ENCODE data around the gene COL6A2.

COL6A2 gene

DNA sequence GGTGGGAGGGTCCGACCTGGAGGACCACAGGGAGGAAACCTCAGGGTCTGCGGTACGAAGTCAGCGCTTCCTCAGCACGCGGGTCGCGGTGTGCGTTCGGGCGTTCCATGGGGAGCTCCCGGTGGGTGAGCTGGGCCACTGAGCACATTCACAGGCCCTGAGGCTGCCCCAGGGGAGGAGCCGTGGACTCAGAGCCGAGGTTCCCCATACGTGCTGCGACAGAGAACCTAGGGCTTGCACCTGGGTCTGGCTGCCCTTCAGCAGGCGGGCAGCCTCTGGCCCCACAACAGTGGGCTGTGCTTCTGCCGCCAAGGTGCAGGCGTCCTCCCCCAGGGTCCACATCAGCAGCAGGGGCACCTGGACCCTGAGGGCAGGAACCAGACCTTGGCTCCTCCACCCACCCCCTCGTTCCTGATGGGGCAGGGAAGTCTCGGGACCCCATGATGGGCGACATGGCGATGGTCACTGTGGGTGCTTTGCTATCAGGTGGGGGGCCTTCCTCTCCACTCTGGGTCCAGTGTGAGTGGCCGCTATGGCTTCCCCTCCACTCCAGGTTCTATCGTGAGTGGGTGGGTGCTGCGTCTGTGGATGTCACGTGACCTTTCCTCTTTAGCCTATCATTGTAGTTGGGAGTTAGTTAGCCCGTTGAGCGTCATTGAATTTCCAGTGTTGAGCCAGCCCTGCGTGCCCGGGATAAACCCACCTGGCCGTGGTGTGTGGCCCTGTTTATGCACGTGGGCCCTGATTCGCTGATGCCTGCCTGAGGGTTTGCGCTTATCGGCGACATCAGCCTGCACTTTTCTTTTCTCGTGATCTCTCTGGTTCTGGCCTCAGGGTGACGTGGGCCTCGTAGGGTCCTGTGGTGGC lies 29.6 kb downstream of the COL6A2 start:
- peaks cover 3% of the 10 kb centered on the region for H3K4me1 ChIP-seq (ENCODE audit: control insufficient read depth, insufficient read depth, low read length)
- H3K4me2 ChIP-seq (ENCODE audit: low read length), result no peak overlapping the region
- no peak overlapping the region for H3K4me3 ChIP-seq (ENCODE audit: low read length)
- H3K36me3 ChIP-seq (ENCODE audit: insufficient read depth, low read length), result peaks cover 72% of the 10 kb centered on the region
- no peaks in the 10 kb centered on the region for H3K27me3 ChIP-seq (ENCODE audit: control insufficient read depth, insufficient read depth, low read length)
- H3K9me3 ChIP-seq (replicated peaks; ENCODE audit: low read length), result no peaks in the 10 kb centered on the region
- no peak overlapping the region for H3K9ac ChIP-seq (ENCODE audit: low read depth, low read length)

DNA sequence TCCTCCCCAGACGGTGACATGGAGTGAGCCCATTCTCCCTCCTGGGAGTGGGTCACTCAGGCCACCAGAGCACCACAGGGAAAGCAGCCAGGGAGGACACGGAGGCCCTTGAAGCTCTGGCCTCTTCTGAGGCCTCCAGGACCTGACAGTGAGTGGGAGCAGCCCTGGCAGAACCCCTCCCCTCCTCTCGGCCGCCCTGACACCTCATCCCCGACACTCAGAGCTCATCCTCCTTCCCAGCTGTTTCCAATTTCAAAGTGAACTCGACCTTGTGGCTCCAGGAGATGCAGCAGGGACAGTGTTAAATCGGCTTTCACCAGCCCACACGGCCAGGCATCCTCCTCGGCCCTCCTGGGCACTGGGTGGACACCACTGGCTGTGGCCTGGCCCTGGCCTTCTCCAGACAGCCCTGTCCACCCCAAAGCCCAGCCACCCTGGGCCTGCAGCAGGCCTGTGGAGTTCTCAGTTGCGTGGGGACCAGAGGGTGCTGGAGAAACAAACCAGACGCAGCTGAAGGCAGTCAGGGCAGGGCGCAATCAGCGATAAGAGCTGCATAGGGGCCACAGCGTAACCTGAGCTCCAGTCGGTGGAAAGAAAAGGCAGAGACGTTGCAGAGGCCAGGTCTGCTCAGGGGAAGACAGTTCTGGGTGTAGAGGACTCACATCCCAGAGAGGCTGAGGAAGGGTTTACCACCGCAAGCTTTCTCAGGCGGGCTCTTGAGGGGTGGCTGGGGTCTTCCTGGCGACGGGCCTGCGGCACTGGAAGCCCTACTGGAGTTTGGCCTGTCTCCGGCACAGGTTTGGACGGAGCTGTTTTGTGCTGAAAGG lies 30.4 kb downstream of the COL6A2 start:
- Histone ChIP-seq H3K27me3 (ENCODE audit: control insufficient read depth, insufficient read depth, low read length) (no peaks in the 10 kb centered on the region), H3K4me2 (ENCODE audit: low read length) (no peak overlapping the region), H3K9me3 (replicated peaks; ENCODE audit: low read length) (no peaks in the 10 kb centered on the region), H3K36me3 (ENCODE audit: insufficient read depth, low read length) (peaks cover 66% of the 10 kb centered on the region), H3K4me3 (ENCODE audit: low read length) (no peak overlapping the region), H3K4me1 (ENCODE audit: control insufficient read depth, insufficient read depth, low read length) (no peaks in the 10 kb centered on the region), H3K9ac (ENCODE audit: low read depth, low read length) (no peak overlapping the region)

DNA sequence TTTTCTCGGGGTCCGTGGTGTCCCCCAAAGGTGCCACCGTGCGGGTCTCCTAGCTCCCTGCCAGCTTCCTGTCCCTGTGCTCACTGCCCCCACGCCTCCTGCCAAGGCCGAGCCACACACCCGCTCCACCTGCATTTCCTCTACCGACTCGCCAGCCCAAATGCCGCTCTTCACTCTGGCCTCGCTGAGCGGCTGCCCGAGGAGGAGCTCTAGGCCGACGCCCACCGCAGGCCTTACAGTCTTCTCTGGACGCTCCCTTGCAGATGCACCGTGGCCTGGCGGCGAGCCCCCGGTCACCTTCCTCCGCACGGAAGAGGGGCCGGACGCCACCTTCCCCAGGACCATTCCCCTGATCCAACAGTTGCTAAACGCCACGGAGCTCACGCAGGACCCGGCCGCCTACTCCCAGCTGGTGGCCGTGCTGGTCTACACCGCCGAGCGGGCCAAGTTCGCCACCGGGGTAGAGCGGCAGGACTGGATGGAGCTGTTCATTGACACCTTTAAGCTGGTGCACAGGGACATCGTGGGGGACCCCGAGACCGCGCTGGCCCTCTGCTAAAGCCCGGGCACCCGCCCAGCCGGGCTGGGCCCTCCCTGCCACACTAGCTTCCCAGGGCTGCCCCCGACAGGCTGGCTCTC lies 31.1 kb downstream of the COL6A2 start:
- H3K27me3 ChIP-seq (ENCODE audit: control insufficient read depth, insufficient read depth, low read length), result no peaks in the 10 kb centered on the region
- H3K36me3 ChIP-seq (ENCODE audit: insufficient read depth, low read length), result peaks cover 59% of the 10 kb centered on the region
- H3K4me1 ChIP-seq (ENCODE audit: control insufficient read depth, insufficient read depth, low read length), result no peaks in the 10 kb centered on the region
- H3K9ac ChIP-seq (ENCODE audit: low read depth, low read length), result no peak overlapping the region
- no peak overlapping the region for H3K4me3 ChIP-seq (ENCODE audit: low read length)
- H3K4me2 ChIP-seq (ENCODE audit: low read length), result no peak overlapping the region
- H3K9me3 ChIP-seq (replicated peaks; ENCODE audit: low read length), result no peaks in the 10 kb centered on the region

DNA sequence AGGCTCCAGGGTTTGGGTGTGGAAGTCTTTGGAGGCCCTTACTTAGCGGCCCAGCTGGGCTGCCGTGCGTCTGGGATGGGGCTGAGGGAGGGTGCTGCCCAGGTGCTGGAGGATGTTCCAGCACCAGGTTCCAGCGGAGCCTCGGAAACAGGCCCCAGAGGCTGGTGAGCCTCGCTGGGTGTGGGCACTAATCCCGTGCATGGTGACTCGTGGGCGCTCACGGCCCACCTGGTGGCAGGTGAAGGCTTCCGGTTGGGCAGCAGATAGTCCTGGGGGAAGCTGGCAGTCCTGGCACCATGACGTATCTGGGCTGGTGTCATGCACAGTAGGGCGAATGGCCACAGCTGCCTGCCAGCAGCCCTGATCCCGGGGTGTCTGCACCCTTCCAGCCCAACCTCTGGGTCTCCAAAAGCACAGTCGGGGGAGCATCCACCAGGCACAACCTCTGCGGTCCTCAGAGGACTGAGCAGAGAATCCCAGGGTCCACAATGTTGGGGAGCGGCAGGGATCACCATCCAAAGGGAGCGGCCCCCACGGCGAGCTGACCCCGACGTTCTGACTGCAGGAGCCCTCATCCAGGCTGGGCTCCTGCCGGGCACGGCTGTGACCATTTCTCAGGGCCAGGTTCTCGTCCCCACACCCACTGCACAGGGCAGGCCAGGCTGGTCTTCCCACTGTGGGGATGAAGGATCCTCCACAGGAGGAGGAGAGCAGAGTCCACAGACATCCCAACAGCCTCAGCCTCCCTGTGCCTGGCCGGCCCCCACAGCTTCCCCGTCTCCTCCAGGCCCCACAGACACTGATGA lies 32.1 kb downstream of the COL6A2 start:
- H3K4me1 ChIP-seq (ENCODE audit: control insufficient read depth, insufficient read depth, low read length), result no peaks in the 10 kb centered on the region
- peaks cover 49% of the 10 kb centered on the region for H3K36me3 ChIP-seq (ENCODE audit: insufficient read depth, low read length)
- H3K4me2 ChIP-seq (ENCODE audit: low read length), result no peak overlapping the region

GRCh38 chr21:46130831-46131587 lies 33.1 kb downstream of the COL6A2 start:
- Histone ChIP-seq H3K4me3 (ENCODE audit: low read length) (no peak overlapping the region), H3K9ac (ENCODE audit: low read depth, low read length) (no peak overlapping the region), H3K4me1 (ENCODE audit: control insufficient read depth, insufficient read depth, low read length) (no peaks in the 10 kb centered on the region), H3K4me2 (ENCODE audit: low read length) (no peak overlapping the region), H3K36me3 (ENCODE audit: insufficient read depth, low read length) (peaks cover 44% of the 10 kb centered on the region), H3K27me3 (ENCODE audit: control insufficient read depth, insufficient read depth, low read length) (no peaks in the 10 kb centered on the region), H3K9me3 (replicated peaks; ENCODE audit: low read length) (no peaks in the 10 kb centered on the region)

More for the DNA sequence above, 32.1 kb downstream of the COL6A2 start:
- Histone ChIP-seq H3K9me3 (replicated peaks; ENCODE audit: low read length) (no peaks in the 10 kb centered on the region), H3K27me3 (ENCODE audit: control insufficient read depth, insufficient read depth, low read length) (no peaks in the 10 kb centered on the region), H3K9ac (ENCODE audit: low read depth, low read length) (no peak overlapping the region), H3K4me3 (ENCODE audit: low read length) (no peak overlapping the region)

DNA sequence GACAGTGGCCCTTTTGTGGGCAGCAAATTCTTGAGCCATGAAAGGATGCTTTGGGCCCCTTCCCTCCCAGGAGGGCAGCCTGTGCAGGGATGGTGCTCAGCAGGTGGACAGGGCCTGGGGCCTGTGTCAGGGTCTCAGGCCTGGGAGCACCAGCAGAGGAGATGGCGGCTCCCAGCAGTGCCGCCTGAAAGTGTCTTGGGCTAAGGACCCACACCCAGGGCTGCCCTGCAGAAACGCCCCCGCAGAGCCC lies 33.6 kb downstream of the COL6A2 start:
- no peaks in the 10 kb centered on the region for H3K4me1 ChIP-seq (ENCODE audit: control insufficient read depth, insufficient read depth, low read length)
- no peaks in the 10 kb centered on the region for H3K9me3 ChIP-seq (replicated peaks; ENCODE audit: low read length)
- peaks cover 40% of the 10 kb centered on the region for H3K36me3 ChIP-seq (ENCODE audit: insufficient read depth, low read length)
- no peak overlapping the region for H3K4me2 ChIP-seq (ENCODE audit: low read length)
- no peak overlapping the region for H3K4me3 ChIP-seq (ENCODE audit: low read length)
- no peak overlapping the region for H3K9ac ChIP-seq (ENCODE audit: low read depth, low read length)
- no peaks in the 10 kb centered on the region for H3K27me3 ChIP-seq (ENCODE audit: control insufficient read depth, insufficient read depth, low read length)

DNA sequence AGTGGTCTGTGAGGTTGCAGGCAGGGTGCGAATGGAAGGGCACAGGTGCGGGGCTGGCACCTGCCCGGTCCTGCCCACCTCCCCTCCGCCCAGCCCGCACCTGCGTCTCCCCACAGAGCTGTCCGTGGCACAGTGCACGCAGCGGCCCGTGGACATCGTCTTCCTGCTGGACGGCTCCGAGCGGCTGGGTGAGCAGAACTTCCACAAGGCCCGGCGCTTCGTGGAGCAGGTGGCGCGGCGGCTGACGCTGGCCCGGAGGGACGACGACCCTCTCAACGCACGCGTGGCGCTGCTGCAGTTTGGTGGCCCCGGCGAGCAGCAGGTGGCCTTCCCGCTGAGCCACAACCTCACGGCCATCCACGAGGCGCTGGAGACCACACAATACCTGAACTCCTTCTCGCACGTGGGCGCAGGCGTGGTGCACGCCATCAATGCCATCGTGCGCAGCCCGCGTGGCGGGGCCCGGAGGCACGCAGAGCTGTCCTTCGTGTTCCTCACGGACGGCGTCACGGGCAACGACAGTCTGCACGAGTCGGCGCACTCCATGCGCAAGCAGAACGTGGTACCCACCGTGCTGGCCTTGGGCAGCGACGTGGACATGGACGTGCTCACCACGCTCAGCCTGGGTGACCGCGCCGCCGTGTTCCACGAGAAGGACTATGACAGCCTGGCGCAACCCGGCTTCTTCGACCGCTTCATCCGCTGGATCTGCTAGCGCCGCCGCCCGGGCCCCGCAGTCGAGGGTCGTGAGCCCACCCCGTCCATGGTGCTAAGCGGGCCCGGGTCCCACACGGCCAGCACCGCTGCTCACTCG lies 34.1 kb downstream of the COL6A2 start:
- peaks cover 35% of the 10 kb centered on the region for H3K36me3 ChIP-seq (ENCODE audit: insufficient read depth, low read length)
- no peak overlapping the region for H3K4me3 ChIP-seq (ENCODE audit: low read length)
- H3K9me3 ChIP-seq (replicated peaks; ENCODE audit: low read length), result no peaks in the 10 kb centered on the region
- H3K4me1 ChIP-seq (ENCODE audit: control insufficient read depth, insufficient read depth, low read length), result no peaks in the 10 kb centered on the region
- H3K4me2 ChIP-seq (ENCODE audit: low read length), result no peak overlapping the region
- H3K9ac ChIP-seq (ENCODE audit: low read depth, low read length), result no peak overlapping the region
- no peaks in the 10 kb centered on the region for H3K27me3 ChIP-seq (ENCODE audit: control insufficient read depth, insufficient read depth, low read length)

- Histone ChIP-seq H3K36me3 (ENCODE audit: insufficient read depth, low read length) (peaks cover 6% of the 10 kb centered on the region), H3K9ac (ENCODE audit: low read depth, low read length) (no peak overlapping the region), H3K27me3 (ENCODE audit: control insufficient read depth, insufficient read depth, low read length) (peaks cover 20% of the 10 kb centered on the region), H3K9me3 (replicated peaks; ENCODE audit: low read length) (no peaks in the 10 kb centered on the region), H3K4me2 (ENCODE audit: low read length) (no peak overlapping the region), H3K4me3 (ENCODE audit: low read length) (no peak overlapping the region), H3K4me1 (ENCODE audit: control insufficient read depth, insufficient read depth, low read length) (no peaks in the 10 kb centered on the region)
Observed at GRCh38 chr21:46135782-46136395, 38.0 kb downstream of the COL6A2 start.

GRCh38 chr21:46136739-46137349 lies 38.9 kb downstream of the COL6A2 start:
- Histone ChIP-seq H3K36me3 (ENCODE audit: insufficient read depth, low read length) (peaks cover 3% of the 10 kb centered on the region), H3K4me2 (ENCODE audit: low read length) (no peak overlapping the region), H3K9me3 (replicated peaks; ENCODE audit: low read length) (no peaks in the 10 kb centered on the region), H3K4me1 (ENCODE audit: control insufficient read depth, insufficient read depth, low read length) (no peaks in the 10 kb centered on the region), H3K9ac (ENCODE audit: low read depth, low read length) (no peak overlapping the region), H3K27me3 (ENCODE audit: control insufficient read depth, insufficient read depth, low read length) (peaks cover 20% of the 10 kb centered on the region), H3K4me3 (ENCODE audit: low read length) (no peak overlapping the region)

Data from skeletal muscle satellite cell (primary cell).